Heart right ventricle (tissue), 16 donors: ENCODE measurements around the gene OR4K14. TPM values are rescaled to one million over a fixed set of nuclear protein-coding genes. Genes with fewer than 3 reads are reported as not detected.

ENCODE experiments used
- ATAC-seq, 8 donors: fragments of 200-7000 bp; cut with Tn5 transposase; one replicate each; pipeline ENCODE4 v1.9.1; 2020; ENCODE audit warnings: mild to moderate bottlenecking in 8 of 8, moderate library complexity in 8 of 8, moderate number of reproducible peaks in 1 of 8
- DNase-seq, 2 donors: peaks; one replicate each; pipeline ENCODE4 v3.0.0-alpha.2; 2020
- H3K27ac ChIP-seq, 10 donors: fragments of 200-600 bp; sonication (generic) in 2 of 10; one replicate each; pipeline versions ENCODE4 v1.5.0 to v1.8.0; 2020 to 2022; ENCODE audit warnings: mild to moderate bottlenecking in 3 of 10
- H3K27me3 ChIP-seq, 7 donors: fragments of 200-600 bp; one replicate each; pipeline ENCODE4 v1.8.0; 2021 to 2022; ENCODE audit warnings: mild to moderate bottlenecking in 2 of 7
- H3K36me3 ChIP-seq, 9 donors: fragments of 200-600 bp; sonication (generic) in 1 of 9; one replicate each; pipeline versions ENCODE4 v1.5.0 to v1.8.0; 2020 to 2022; ENCODE audit warnings: mild to moderate bottlenecking in 2 of 9
- H3K4me1 ChIP-seq, 9 donors: fragments of 200-600 bp; sonication (generic) in 1 of 9; one replicate each; pipeline versions ENCODE4 v1.5.0 to v1.8.0; 2020 to 2022; ENCODE audit warnings: mild to moderate bottlenecking in 4 of 9
- H3K4me3 ChIP-seq, 10 donors: fragments of 200-600 bp; sonication (generic) in 2 of 10; one replicate each; pipeline versions ENCODE4 v1.5.0 to v1.8.0; 2020 to 2022; ENCODE audit warnings: mild to moderate bottlenecking in 7 of 10, moderate library complexity in 2 of 10
- H3K9me3 ChIP-seq, 11 donors: fragments of 200-600 bp in 10 of 11; sonication (generic) in 2 of 11; one replicate each; pipeline versions ENCODE4 v1.5.0 to v1.8.0; 2013 to 2022; ENCODE audit warnings: mild to moderate bottlenecking in 2 of 11, control low read depth in 1 of 11, moderate library complexity in 1 of 11
- WGBS, 2 donors: extraction: QIAGEN DNeasy Blood & Tissue Kit; methylation state at CpG; one replicate each; pipeline ENCODE4 v1.1.7; 2013; ENCODE audit warnings: inconsistent platforms in 1 of 2; 5-methylcytosine and 5-hydroxymethylcytosine counted together
- intact Hi-C, 10 donors: fragments of 100-400 bp; cut with DNase I; formaldehyde crosslinking; loops; one replicate each; pipeline versions ENCODE4 v1.11.1 to v1.14.2; 2022
- long read RNA-seq, 3 donors: library from polyadenylated mRNA; unstranded; transcript quantifications; one replicate each; pipeline ENCODE4 v2.0.0, GENCODE V29; 2020 to 2021
- polyA plus RNA-seq, 2 donors: library from polyadenylated mRNA; stranded (reverse); fragments of 200-250 nt; gene quantifications; one replicate each; pipeline ENCODE4 v1.2.3, GENCODE V29; 2013
- total RNA-seq, 10 donors: library from RNA; stranded (reverse); fragmentation: NEBNext Ultra II Directional in 3 of 10; extraction: Animal tissue kit (Norgen Biotek cat#: 25700) in 3 of 10; gene quantifications; one replicate each; pipeline versions ENCODE4 v1.2.1 to v1.2.4, GENCODE V29; 2021 to 2023
- TF ChIP-seq, protein P1 (sequence below), 9 donors: fragments of 200-600 bp; sonication (generic) in 2 of 9; IDR thresholded peaks; one replicate each; pipeline versions ENCODE4 v1.5.0 to v1.8.0; 2021 to 2022; ENCODE audit warnings: antibody characterized with exemption in 9 of 9, mild to moderate bottlenecking in 5 of 9, moderate library complexity in 1 of 9
- donor health status: Arrhythmogenic right ventricular cardiomyopathy.
- donor health status: ischemic (EF 13 %, LVEDD 7.1; RV severe dilation, severe dysfunction).
- donor health status: healthy with polysubstance abuse.
- donor health status: DM: no; HTN: yes; CAD: no.
- donor health status: DM: no; HTN: no; CAD: no.
- donor health status: ischemic (EF 25% LVEDD 6.9; RV normal size, moderate dysfunction).
- donor health status: ischemic (EF 25% LVEDD 5.7; RV mildly dilated, moderate dysfunction).
- donor health status: healthy.
- donor health status: DM: yes; HTN: yes; CAD: no.
- donor health status: Ischemic cardiomyopathy.
- donor health status: ischemic (EF 35%, LVEDD 5.7; RV mildly dilated, moderate dysfunction).
- donor health status: nonischemic (EF 11% LVEDD 7.7; RV severe dilation, severe dysfunction).
- donor health status: DM: yes; HTN: yes; CAD: no.
- donor health status: PGD.
- donor health status: ischemic (EF 29% LVEDD 5.4; RV normal size, mild dysfunction).
- donor health status: nonischemic (EF 23%, LVEDD 6.1; RV moderate dilation, normal function).

Gene OR4K14, protein sequence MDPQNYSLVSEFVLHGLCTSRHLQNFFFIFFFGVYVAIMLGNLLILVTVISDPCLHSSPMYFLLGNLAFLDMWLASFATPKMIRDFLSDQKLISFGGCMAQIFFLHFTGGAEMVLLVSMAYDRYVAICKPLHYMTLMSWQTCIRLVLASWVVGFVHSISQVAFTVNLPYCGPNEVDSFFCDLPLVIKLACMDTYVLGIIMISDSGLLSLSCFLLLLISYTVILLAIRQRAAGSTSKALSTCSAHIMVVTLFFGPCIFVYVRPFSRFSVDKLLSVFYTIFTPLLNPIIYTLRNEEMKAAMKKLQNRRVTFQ
- total RNA-seq (not detected), polyA plus RNA-seq (not detected)
- long read RNA-seq, donor 1: 0 reads
- long read RNA-seq, donor 2: 0 reads
- long read RNA-seq, donor 3: 0 reads

DNA sequence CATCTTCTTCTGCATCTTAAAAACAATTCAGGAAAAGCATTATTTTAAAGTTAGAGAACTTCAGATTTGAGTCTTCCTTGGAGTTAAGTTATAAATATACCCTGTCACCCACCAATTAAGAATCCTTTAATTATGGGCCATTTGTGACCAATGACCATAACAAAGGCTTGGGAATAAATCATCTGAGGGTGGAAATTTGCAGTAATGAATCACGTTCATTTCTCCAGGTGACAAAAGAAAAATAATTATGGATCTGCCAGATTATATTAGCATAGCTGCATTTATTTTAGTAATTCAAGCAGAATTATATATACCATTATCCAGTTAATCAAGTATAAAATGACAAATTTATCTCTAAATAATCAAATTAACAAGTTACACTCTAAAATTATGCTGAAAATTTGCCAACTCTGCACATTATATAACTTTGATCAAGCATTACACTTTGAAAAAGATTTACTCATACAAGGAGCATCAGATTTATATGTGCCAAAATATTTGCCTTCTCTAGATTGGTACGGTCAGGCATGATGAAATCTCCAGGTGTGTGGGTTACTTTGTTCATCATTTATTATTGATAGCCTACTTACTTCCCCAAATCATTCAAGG lies at the start of gene OR4K14:
Gene OR4K14, minus strand, starts transcription at position 51 of the 609 bp plus-strand sequence. CDS start 4,114 bp downstream, outside the sequence.
- WGBS, 2 donors: 57 to 59% methylated on average over 2 of the region's 2 CpGs
- Histone ChIP-seq H3K27ac (no peak within 1 kb of the TSS), H3K9me3 (peaks cover 0 to 7% (median 0%) of the 10 kb centered on the region in 11 donors), H3K27me3 (no peaks in the 10 kb centered on the region), H3K36me3 (no peaks in the 10 kb centered on the region), H3K4me1 (no peaks in the 10 kb centered on the region), H3K4me3 (no peak within 1 kb of the TSS)
- ATAC-seq (no peak), DNase-seq (no peak)
- TF ChIP-seq, protein P1, sequence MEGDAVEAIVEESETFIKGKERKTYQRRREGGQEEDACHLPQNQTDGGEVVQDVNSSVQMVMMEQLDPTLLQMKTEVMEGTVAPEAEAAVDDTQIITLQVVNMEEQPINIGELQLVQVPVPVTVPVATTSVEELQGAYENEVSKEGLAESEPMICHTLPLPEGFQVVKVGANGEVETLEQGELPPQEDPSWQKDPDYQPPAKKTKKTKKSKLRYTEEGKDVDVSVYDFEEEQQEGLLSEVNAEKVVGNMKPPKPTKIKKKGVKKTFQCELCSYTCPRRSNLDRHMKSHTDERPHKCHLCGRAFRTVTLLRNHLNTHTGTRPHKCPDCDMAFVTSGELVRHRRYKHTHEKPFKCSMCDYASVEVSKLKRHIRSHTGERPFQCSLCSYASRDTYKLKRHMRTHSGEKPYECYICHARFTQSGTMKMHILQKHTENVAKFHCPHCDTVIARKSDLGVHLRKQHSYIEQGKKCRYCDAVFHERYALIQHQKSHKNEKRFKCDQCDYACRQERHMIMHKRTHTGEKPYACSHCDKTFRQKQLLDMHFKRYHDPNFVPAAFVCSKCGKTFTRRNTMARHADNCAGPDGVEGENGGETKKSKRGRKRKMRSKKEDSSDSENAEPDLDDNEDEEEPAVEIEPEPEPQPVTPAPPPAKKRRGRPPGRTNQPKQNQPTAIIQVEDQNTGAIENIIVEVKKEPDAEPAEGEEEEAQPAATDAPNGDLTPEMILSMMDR (IDR thresholded peaks at IDR 0.05): no peak
- intact Hi-C loops: no loop called here

DNA sequence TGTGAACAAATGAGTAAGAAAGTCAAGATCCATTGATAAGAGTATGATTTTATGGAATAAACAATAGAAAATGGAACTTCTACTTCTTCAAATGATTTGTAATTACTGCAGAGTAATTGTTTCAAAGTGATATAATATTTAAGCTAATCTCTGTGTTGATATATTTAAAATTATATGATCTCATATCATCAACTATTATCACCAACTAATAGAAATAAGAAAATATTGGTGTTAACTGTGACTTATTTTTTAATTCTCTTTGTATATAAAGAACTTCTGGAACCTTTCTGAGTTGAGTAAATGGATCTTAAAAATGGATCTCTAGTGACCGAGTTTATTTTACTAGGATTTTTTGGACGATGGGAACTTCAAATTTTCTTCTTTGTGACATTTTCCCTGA lies 40.6 kb upstream of the OR4K14 start, which contains the start of gene OR4L1:
Gene OR4L1, plus strand, starts transcription at position 301 of the 400 bp plus-strand sequence. Its CDS starts 0 bp downstream, at position 301.
- DNase-seq (no peak), ATAC-seq (no peak)
- intact Hi-C loops: no loop called here
- Histone ChIP-seq H3K4me3 (no peak within 1 kb of the TSS), H3K9me3 (peaks cover 0 to 6% (median 0%) of the 10 kb centered on the region in 11 donors), H3K27me3 (no peaks in the 10 kb centered on the region), H3K4me1 (no peaks in the 10 kb centered on the region), H3K36me3 (no peaks in the 10 kb centered on the region), H3K27ac (no peak within 1 kb of the TSS)
- TF ChIP-seq, protein P1 (IDR thresholded peaks at IDR 0.05): no peak
- 52 to 61% methylated on average over 2 of the region's 2 CpGs for WGBS, 2 donors

DNA sequence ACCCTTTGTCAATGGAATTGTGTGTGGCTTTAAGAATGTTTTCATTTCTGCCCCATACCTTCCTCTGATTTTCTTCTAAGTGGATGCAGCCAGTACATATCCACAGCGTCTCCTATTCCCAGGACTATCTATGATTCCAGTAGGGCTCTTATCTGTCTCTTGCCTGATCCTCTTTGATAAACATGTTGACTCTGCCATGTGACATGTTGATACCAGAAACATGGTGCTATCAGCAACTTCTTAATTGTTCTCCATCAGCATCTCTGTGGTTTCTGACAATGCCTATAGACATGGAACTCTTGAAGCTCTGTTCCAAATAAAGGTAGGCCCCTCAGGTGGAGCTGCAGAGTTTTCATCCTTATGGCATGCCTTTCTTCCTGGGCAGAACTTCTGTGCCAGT lies 29.1 kb upstream of the OR4K14 start:
- Histone ChIP-seq H3K4me3 (no peak overlapping the region), H3K27ac (no peak overlapping the region), H3K27me3 (no peaks in the 10 kb centered on the region), H3K36me3 (no peaks in the 10 kb centered on the region), H3K4me1 (no peaks in the 10 kb centered on the region), H3K9me3 (no peaks in the 10 kb centered on the region)
- intact Hi-C loops: no loop called here
- no peak for ATAC-seq
- TF ChIP-seq, protein P1 (IDR thresholded peaks at IDR 0.05): no peak
- no peak for DNase-seq
- WGBS, 2 donors: 48 to 55% methylated on average over 1 of the region's 1 CpG

DNA sequence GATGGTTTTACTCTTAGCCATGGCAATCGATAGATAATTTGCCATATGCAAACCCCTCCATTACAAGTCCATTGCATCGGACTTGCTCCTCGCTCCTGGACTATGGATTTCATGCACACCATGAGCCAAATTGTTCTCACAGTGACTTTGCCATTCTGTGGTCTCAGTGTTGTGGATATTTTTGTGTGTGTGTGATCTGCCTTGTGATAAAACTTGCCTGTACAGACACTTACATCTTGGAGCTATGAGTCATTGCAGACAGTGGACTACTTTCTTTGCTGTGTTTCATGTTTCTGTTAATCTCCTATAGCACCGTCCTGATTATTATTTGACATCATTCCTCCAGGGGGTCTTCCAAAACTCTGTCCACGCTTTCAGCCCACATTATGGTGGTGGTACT lies 25.1 kb upstream of the OR4K14 start:
- TF ChIP-seq, protein P1 (IDR thresholded peaks at IDR 0.05): no peak
- DNase-seq (no peak), ATAC-seq (no peak)
- Histone ChIP-seq H3K27me3 (no peaks in the 10 kb centered on the region), H3K9me3 (peaks cover 0 to 4% (median 0%) of the 10 kb centered on the region in 11 donors), H3K4me1 (no peaks in the 10 kb centered on the region), H3K4me3 (no peak overlapping the region), H3K27ac (no peak overlapping the region), H3K36me3 (no peaks in the 10 kb centered on the region)
- intact Hi-C loops: no loop called here
- WGBS, 2 donors: 63 to 65% methylated on average over 5 of the region's 5 CpGs
